Panc1 (cell line): ENCODE data around the gene VEGFA.

ENCODE experiments used
- POLR2AphosphoS5 ChIP-seq: IDR thresholded peaks from 2 replicates; pipeline ENCODE4 v1.6.1; 2012; ENCODE audit warnings: mild to moderate bottlenecking, low read depth, low read length, moderate library complexity
- TF ChIP-seq, protein P1 (sequence below): fragments of 450-650 bp; IDR thresholded peaks from 2 replicates; pipeline ENCODE4 v1.5.1; 2017; ENCODE audit warnings: mild to moderate bottlenecking

DNA sequence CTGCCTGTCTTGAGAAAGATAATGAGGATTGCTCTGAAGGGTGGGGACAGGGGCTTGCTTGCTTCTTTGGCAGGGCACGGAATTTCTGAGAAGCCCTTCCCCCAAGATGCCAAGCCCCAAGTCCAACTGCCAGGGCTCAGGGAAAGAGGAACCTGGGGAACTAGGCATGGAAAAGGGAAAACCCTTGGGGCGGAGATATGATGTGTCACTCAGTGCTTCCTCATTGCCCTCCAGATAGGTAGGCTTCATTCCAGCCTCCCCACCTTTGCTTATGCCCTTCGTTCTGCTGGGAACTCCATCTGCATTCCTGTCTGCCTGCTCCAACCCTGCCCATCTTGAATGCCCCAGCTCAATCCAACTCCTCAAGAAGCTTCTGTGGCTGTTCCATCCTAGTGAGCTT, 61.2 kb downstream of the VEGFA start:
- TF ChIP-seq, protein P1, sequence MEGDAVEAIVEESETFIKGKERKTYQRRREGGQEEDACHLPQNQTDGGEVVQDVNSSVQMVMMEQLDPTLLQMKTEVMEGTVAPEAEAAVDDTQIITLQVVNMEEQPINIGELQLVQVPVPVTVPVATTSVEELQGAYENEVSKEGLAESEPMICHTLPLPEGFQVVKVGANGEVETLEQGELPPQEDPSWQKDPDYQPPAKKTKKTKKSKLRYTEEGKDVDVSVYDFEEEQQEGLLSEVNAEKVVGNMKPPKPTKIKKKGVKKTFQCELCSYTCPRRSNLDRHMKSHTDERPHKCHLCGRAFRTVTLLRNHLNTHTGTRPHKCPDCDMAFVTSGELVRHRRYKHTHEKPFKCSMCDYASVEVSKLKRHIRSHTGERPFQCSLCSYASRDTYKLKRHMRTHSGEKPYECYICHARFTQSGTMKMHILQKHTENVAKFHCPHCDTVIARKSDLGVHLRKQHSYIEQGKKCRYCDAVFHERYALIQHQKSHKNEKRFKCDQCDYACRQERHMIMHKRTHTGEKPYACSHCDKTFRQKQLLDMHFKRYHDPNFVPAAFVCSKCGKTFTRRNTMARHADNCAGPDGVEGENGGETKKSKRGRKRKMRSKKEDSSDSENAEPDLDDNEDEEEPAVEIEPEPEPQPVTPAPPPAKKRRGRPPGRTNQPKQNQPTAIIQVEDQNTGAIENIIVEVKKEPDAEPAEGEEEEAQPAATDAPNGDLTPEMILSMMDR, result no peak
- TF ChIP-seq POLR2AphosphoS5, result no peak
